ENCODE data around the gene WSCD1. TPM values are rescaled to one million over a fixed set of nuclear protein-coding genes. Genes with fewer than 3 reads are reported as not detected.

WSCD1 gene
- polyA plus RNA-seq, 4 donors = 1.7 to 5.0 (median 3.1) TPM

DNA sequence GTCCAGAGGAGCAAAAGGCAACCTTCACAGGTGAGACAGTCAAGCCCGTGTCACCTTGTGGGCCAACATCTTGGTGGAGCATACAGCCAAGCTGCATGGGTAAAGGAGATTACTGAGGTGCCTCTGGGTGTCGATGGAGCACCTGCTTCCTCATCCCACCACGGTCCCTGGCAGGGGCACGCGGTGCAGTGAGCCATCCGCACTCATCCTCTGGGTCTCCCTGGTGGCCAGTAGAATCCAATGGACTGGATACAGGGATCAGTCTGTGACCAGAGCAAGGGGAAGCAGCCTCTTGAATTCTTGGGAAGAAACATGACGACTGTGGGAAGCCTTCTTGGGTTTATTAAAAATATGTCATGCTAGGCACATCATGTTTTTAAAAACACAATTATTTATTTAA, 4.8 kb upstream of the WSCD1 start:
- FAIRE-seq = no peak
- DNase-seq = no peak
- Histone ChIP-seq H3K27ac (ENCODE audit: low read depth in 1 of 3, low read length in 2 of 3) (no peak overlapping the region), H3K27me3 (ENCODE audit: control insufficient read depth in 3 of 3, insufficient read depth in 3 of 3, low read length in 3 of 3) (peaks cover 2 to 24% (median 13%) of the 10 kb centered on the region in 3 donors), H3K4me3 (ENCODE audit: low read depth in 1 of 3, low read length in 3 of 3) (no peak overlapping the region), H3K9me3 (ENCODE audit: control insufficient read depth in 2 of 2, insufficient read depth in 1 of 2, low read depth in 1 of 2, low read length in 1 of 2) (no peaks in the 10 kb centered on the region), H3K4me1 (ENCODE audit: control insufficient read depth in 3 of 3, insufficient read depth in 2 of 3, low read depth in 1 of 3, low read length in 2 of 3) (no peaks in the 10 kb centered on the region), H3K36me3 (ENCODE audit: control insufficient read depth in 3 of 3, insufficient read depth in 2 of 3, low read depth in 1 of 3, low read length in 3 of 3) (no peaks in the 10 kb centered on the region)
- 69 to 85% (median 83%) methylated on average over 7 of the region's 7 CpGs for WGBS, 3 donors

DNA sequence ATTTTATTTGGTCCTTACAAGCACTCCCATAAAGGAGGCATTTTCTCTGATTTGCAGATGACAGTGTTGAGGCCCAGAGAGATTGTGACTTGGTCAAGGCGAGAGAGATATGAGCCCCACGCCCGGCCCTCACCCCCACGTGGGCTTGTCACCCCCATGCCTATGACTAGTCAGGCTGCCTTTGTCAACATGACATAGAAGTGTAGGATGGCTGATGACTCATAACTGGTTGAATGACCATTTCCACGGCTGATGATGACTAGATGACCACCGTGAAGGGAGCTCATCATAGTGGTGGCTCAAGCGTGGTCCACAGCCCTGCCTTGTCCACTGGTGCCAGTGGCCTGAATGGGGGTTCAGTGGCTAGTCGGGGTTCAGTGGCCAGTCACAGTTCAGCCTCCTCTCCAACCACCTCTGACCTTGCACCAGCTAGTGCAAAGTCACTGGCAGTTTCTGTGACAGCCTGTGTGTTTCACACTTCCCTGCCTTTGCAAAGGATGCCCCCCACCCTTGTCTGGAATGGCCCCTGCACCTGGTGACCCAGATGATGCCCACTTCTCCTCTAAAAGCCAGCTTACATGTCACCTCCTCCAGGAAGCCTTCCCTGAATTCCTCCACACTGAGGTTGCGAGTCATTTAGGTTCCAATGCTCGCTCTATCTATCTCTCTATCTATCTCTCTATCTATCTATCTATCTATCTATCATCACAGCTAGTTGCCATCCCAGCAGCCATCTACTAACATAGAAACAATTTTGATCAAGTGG, 3.8 kb upstream of the WSCD1 start:
- Histone ChIP-seq H3K27ac (ENCODE audit: low read depth in 1 of 3, low read length in 2 of 3) (no peak overlapping the region), H3K4me3 (ENCODE audit: low read depth in 1 of 3, low read length in 3 of 3) (no peak overlapping the region), H3K9me3 (ENCODE audit: control insufficient read depth in 2 of 2, insufficient read depth in 1 of 2, low read depth in 1 of 2, low read length in 1 of 2) (no peaks in the 10 kb centered on the region), H3K27me3 (ENCODE audit: control insufficient read depth in 3 of 3, insufficient read depth in 3 of 3, low read length in 3 of 3) (peaks cover 2 to 29% (median 13%) of the 10 kb centered on the region in 3 donors), H3K4me1 (ENCODE audit: control insufficient read depth in 3 of 3, insufficient read depth in 2 of 3, low read depth in 1 of 3, low read length in 2 of 3) (no peaks in the 10 kb centered on the region), H3K36me3 (ENCODE audit: control insufficient read depth in 3 of 3, insufficient read depth in 2 of 3, low read depth in 1 of 3, low read length in 3 of 3) (no peaks in the 10 kb centered on the region)
- FAIRE-seq (no peak), DNase-seq (no peak)
- 58 to 77% (median 62%) methylated on average over 10 of the region's 10 CpGs for WGBS, 3 donors

DNA sequence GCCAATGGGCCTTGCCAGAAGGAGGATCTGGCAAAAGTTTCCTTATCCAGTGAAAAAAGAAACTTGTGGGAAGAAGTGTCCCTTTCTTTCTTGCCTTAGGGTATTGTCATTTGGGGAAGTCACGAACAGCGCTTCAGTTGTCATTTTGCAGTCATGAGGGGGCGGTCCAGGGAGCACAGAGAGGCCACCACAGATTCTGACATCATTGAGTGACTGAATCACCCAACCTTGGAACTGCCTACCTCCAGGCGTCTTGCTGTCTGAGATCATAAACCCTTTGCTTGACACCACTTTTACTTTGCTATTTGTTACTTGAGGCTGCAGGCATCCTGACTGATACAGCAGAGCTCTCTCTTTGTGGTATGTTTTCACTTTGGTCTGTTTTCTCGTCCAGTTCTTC, 3.1 kb upstream of the WSCD1 start:
- Histone ChIP-seq H3K4me1 (ENCODE audit: control insufficient read depth in 3 of 3, insufficient read depth in 2 of 3, low read depth in 1 of 3, low read length in 2 of 3) (no peaks in the 10 kb centered on the region), H3K27ac (ENCODE audit: low read depth in 1 of 3, low read length in 2 of 3) (no peak overlapping the region), H3K9me3 (ENCODE audit: control insufficient read depth in 2 of 2, insufficient read depth in 1 of 2, low read depth in 1 of 2, low read length in 1 of 2) (no peaks in the 10 kb centered on the region), H3K36me3 (ENCODE audit: control insufficient read depth in 3 of 3, insufficient read depth in 2 of 3, low read depth in 1 of 3, low read length in 3 of 3) (no peaks in the 10 kb centered on the region), H3K27me3 (ENCODE audit: control insufficient read depth in 3 of 3, insufficient read depth in 3 of 3, low read length in 3 of 3) (peaks cover 2 to 34% (median 19%) of the 10 kb centered on the region in 3 donors), H3K4me3 (ENCODE audit: low read depth in 1 of 3, low read length in 3 of 3) (no peak overlapping the region)
- FAIRE-seq = no peak
- 69 to 74% (median 73%) methylated on average over 5 of the region's 5 CpGs for WGBS, 3 donors
- DNase-seq = no peak

DNA sequence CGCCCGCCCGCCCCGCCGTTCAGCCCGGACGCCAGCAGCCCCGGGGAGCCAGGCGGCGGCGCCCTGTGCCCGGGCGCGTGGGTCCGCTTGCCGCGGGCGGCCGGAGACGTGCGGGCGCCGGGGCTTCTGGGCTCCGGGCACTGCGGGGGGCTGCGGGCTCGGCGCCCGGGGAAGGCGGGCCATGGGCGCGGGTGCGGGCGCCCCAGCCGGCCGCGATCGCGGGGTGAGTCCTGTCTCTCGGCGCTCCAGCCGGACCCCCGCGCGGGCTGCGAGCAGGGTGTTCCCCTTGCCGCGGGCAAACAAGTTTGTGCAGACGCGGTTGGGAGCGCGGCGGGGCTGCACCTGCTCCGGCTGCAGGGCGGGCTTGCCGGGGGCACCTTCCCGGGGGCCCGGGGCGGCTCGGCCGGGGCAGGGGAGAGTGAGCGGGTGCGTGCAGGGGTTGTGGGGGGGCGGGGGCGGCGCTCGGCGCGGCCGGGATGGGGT, 292 bp downstream of the WSCD1 start:
- peak in 1 of 2 donors; percentile 28 for DNase-seq
- WGBS, 3 donors = 0 to 1% (median 0%) methylated on average over 3 to 70 of the region's 70 CpGs
- peaks cover 2 to 30% (median 19%) of the 10 kb centered on the region in 3 donors for H3K27me3 ChIP-seq (ENCODE audit: control insufficient read depth in 3 of 3, insufficient read depth in 3 of 3, low read length in 3 of 3)

DNA sequence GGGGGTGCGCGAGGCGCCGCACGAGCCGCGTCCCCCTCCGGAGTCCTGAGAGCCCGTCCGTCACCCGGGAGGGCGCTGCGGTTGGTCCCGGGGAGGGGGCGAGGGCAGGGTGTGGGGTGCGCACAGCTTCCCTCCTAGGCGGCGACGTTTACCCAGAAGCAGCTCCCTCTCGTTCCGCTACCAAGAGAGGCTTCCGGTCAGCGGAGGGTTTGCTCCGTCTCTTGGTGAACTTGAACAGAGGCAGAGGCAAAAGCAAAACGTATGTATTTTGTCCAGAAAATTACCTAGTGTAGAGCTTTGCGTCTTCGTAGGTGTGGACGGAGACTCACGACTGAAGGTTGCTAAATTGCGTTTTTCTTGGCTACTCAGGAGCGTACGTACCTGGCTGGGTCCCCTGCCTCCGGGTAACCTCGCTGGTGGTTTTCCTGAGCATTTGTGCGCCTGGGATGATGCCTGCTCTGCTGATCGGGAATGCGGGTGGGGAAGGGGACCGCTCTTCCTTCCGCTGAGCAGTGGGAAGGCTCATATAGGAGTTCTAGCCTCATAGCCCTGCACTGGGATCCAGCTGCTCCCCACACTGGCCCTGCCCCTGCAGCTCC, 833 bp downstream of the WSCD1 start:
- DNase-seq = peak; percentile 18 to 24
- Histone ChIP-seq H3K9me3 (ENCODE audit: control insufficient read depth in 2 of 2, insufficient read depth in 1 of 2, low read depth in 1 of 2, low read length in 1 of 2) (no peaks in the 10 kb centered on the region), H3K4me1 (ENCODE audit: control insufficient read depth in 3 of 3, insufficient read depth in 2 of 3, low read depth in 1 of 3, low read length in 2 of 3) (no peaks in the 10 kb centered on the region), H3K4me3 (ENCODE audit: low read depth in 1 of 3, low read length in 3 of 3) (peak overlapping the region; percentile 28 to 76 (median 32)), H3K27me3 (ENCODE audit: control insufficient read depth in 3 of 3, insufficient read depth in 3 of 3, low read length in 3 of 3) (peaks cover 2 to 30% (median 17%) of the 10 kb centered on the region in 3 donors), H3K27ac (ENCODE audit: low read depth in 1 of 3, low read length in 2 of 3) (no peak overlapping the region), H3K36me3 (ENCODE audit: control insufficient read depth in 3 of 3, insufficient read depth in 2 of 3, low read depth in 1 of 3, low read length in 3 of 3) (no peaks in the 10 kb centered on the region)
- no peak for FAIRE-seq
- 3 to 5% (median 3%) methylated on average over 25 to 39 of the region's 39 CpGs for WGBS, 3 donors

More for the DNA sequence above, 292 bp downstream of the WSCD1 start:
- Histone ChIP-seq H3K36me3 (ENCODE audit: control insufficient read depth in 3 of 3, insufficient read depth in 2 of 3, low read depth in 1 of 3, low read length in 3 of 3) (no peaks in the 10 kb centered on the region), H3K27ac (ENCODE audit: low read depth in 1 of 3, low read length in 2 of 3) (no peak overlapping the region), H3K4me1 (ENCODE audit: control insufficient read depth in 3 of 3, insufficient read depth in 2 of 3, low read depth in 1 of 3, low read length in 2 of 3) (no peaks in the 10 kb centered on the region), H3K4me3 (ENCODE audit: low read depth in 1 of 3, low read length in 3 of 3) (peak overlapping the region in 2 of 3 donors; percentile 28 to 76), H3K9me3 (ENCODE audit: control insufficient read depth in 2 of 2, insufficient read depth in 1 of 2, low read depth in 1 of 2, low read length in 1 of 2) (no peaks in the 10 kb centered on the region)
- FAIRE-seq = no peak

DNA sequence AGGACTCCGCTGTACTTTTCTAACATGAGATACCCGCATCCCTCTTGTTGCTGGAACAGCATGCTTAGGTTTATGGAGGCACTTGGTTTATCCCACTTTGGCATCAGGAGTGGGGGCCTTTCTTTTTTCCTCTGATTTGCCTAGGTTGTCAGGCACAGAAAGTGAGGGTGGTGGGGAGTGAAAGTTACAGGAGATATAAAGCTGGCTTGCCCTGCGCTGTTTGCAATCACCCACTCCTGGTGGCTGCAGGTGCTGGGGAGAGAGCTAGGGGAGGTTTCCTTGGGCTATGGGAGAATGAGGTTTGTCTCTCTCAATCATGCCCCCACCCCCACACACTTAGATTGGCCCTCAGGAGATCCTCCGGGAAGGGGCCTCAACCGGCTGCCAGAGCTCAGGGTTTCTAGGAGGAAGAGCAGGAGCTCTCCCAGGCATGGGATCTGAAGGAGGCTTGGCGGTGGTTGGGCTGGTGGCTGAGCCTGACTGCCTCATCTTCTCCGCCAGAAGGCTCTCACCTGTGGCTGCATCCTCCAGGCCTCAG, 1.4 kb downstream of the WSCD1 start:
- Histone ChIP-seq H3K4me1 (ENCODE audit: control insufficient read depth in 3 of 3, insufficient read depth in 2 of 3, low read depth in 1 of 3, low read length in 2 of 3) (no peaks in the 10 kb centered on the region), H3K4me3 (ENCODE audit: low read depth in 1 of 3, low read length in 3 of 3) (peak overlapping the region in 2 of 3 donors; percentile 32 to 76), H3K27ac (ENCODE audit: low read depth in 1 of 3, low read length in 2 of 3) (no peak overlapping the region), H3K9me3 (ENCODE audit: control insufficient read depth in 2 of 2, insufficient read depth in 1 of 2, low read depth in 1 of 2, low read length in 1 of 2) (no peaks in the 10 kb centered on the region), H3K27me3 (ENCODE audit: control insufficient read depth in 3 of 3, insufficient read depth in 3 of 3, low read length in 3 of 3) (peaks cover 2 to 30% (median 17%) of the 10 kb centered on the region in 3 donors), H3K36me3 (ENCODE audit: control insufficient read depth in 3 of 3, insufficient read depth in 2 of 3, low read depth in 1 of 3, low read length in 3 of 3) (no peaks in the 10 kb centered on the region)
- FAIRE-seq (no peak), DNase-seq (no peak)
- WGBS, 3 donors = 66 to 82% (median 69%) methylated on average over 7 of the region's 7 CpGs

DNA sequence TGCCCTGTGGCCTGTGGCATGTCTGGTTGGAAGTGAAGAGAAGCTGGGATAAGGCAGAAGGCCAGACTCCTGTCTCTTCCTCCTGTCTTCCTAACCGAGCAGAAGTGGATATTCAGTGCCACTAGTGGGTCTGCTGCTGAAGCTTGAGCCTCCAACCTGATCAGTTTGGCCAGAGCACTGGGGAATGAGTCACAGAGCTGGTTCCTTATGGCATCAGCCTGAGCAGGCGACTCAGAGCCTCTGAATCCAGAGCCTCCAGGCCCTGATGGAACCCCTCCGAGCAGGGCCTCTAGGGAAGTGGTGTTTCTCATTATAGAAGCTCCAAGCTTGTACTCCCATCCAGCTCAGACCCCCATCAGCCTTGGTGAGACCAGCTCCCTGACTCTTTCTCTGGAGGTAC, 2.0 kb downstream of the WSCD1 start:
- Histone ChIP-seq H3K4me3 (ENCODE audit: low read depth in 1 of 3, low read length in 3 of 3) (no peak overlapping the region), H3K36me3 (ENCODE audit: control insufficient read depth in 3 of 3, insufficient read depth in 2 of 3, low read depth in 1 of 3, low read length in 3 of 3) (no peaks in the 10 kb centered on the region), H3K27me3 (ENCODE audit: control insufficient read depth in 3 of 3, insufficient read depth in 3 of 3, low read length in 3 of 3) (peaks cover 2 to 30% (median 17%) of the 10 kb centered on the region in 3 donors), H3K27ac (ENCODE audit: low read depth in 1 of 3, low read length in 2 of 3) (no peak overlapping the region), H3K9me3 (ENCODE audit: control insufficient read depth in 2 of 2, insufficient read depth in 1 of 2, low read depth in 1 of 2, low read length in 1 of 2) (no peaks in the 10 kb centered on the region), H3K4me1 (ENCODE audit: control insufficient read depth in 3 of 3, insufficient read depth in 2 of 3, low read depth in 1 of 3, low read length in 2 of 3) (no peaks in the 10 kb centered on the region)
- WGBS, 3 donors = 82 to 94% (median 83%) methylated on average over 3 of the region's 3 CpGs
- no peak for DNase-seq
- FAIRE-seq = no peak

DNA sequence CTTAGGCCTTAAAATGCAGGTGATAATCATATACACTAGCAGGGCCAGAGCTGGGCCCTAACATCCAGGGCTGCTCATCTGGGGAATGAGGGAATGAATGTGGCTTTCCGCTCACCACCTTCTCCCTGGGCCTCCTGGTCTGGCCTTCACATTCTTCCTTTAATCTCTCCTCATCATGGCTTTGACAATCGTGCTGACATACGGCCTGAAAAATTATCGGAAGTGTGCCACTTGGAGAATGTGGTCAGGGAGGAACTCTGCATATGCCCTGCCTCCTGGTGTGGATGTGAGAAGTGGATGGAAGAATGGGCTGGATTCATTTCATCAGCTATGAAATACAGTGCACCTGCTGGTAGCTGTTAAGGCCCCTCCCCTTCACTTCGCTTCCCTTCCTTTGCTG, 2.4 kb downstream of the WSCD1 start:
- WGBS, 3 donors = 78 to 92% (median 78%) methylated on average over 5 of the region's 5 CpGs
- Histone ChIP-seq H3K4me3 (ENCODE audit: low read depth in 1 of 3, low read length in 3 of 3) (no peak overlapping the region), H3K9me3 (ENCODE audit: control insufficient read depth in 2 of 2, insufficient read depth in 1 of 2, low read depth in 1 of 2, low read length in 1 of 2) (no peaks in the 10 kb centered on the region), H3K27me3 (ENCODE audit: control insufficient read depth in 3 of 3, insufficient read depth in 3 of 3, low read length in 3 of 3) (peaks cover 2 to 25% (median 17%) of the 10 kb centered on the region in 3 donors), H3K4me1 (ENCODE audit: control insufficient read depth in 3 of 3, insufficient read depth in 2 of 3, low read depth in 1 of 3, low read length in 2 of 3) (no peaks in the 10 kb centered on the region), H3K36me3 (ENCODE audit: control insufficient read depth in 3 of 3, insufficient read depth in 2 of 3, low read depth in 1 of 3, low read length in 3 of 3) (no peaks in the 10 kb centered on the region), H3K27ac (ENCODE audit: low read depth in 1 of 3, low read length in 2 of 3) (no peak overlapping the region)
- FAIRE-seq (no peak), DNase-seq (no peak)

All from small intestine (tissue), 7 donors.